Activated naive CD4-positive, alpha-beta T cell treated with anti-CD3 and anti-CD28 coated beads, Interleukin-2, amount 50 U/mL, for 72 hours (primary cell): ENCODE results near the gene MSH3. TPM values are rescaled to one million over a fixed set of nuclear protein-coding genes. Genes with fewer than 3 reads are reported as not detected.

ENCODE experiments used
- ATAC-seq, 2 donors: fragments of 150-1000 bp; cut with Tn5 transposase; 2 replicates each; pipeline ENCODE4 v1.10.0; 2021; ENCODE audit warnings: mild to moderate bottlenecking in 2 of 2, moderate library complexity in 2 of 2
- DNase-seq, 2 donors: peaks; one replicate each; pipeline ENCODE4 v3.0.0; 2021 to 2022; ENCODE audit warnings: low spot score in 2 of 2
- H3K27ac Mint-ChIP-seq, 2 donors: one replicate each; pipeline ENCODE4 v1.8.0; 2022; ENCODE audit warnings: mild to moderate bottlenecking in 2 of 2, mixed read lengths in 2 of 2
- H3K36me3 Mint-ChIP-seq, 2 donors: one replicate each; pipeline ENCODE4 v1.8.0; 2022; ENCODE audit warnings: mixed read lengths in 2 of 2
- H3K9me3 Mint-ChIP-seq, 2 donors: one replicate each; pipeline ENCODE4 v1.8.0; 2022; ENCODE audit warnings: mixed read lengths in 2 of 2
- total RNA-seq, 2 donors: library from RNA; stranded (reverse); gene quantifications; one replicate each; pipeline ENCODE4 v1.2.3, GENCODE V29; 2022

Gene MSH3
- total RNA-seq, 2 donors from 2014 or later, result 22.5 to 23.2 TPM

GRCh38 chr5:80754900-80755299, 100.4 kb downstream of the MSH3 start:
- ATAC-seq (peak; percentile 67 to 76), DNase-seq (peak; percentile 54 to 68)
- peak overlapping the region; percentile 91 to 97 for H3K27ac Mint-ChIP-seq
- peaks cover 25 to 49% of the 10 kb centered on the region in 2 donors for H3K36me3 Mint-ChIP-seq
- peaks cover 3 to 4% of the 10 kb centered on the region in 2 donors for H3K9me3 Mint-ChIP-seq

DNA sequence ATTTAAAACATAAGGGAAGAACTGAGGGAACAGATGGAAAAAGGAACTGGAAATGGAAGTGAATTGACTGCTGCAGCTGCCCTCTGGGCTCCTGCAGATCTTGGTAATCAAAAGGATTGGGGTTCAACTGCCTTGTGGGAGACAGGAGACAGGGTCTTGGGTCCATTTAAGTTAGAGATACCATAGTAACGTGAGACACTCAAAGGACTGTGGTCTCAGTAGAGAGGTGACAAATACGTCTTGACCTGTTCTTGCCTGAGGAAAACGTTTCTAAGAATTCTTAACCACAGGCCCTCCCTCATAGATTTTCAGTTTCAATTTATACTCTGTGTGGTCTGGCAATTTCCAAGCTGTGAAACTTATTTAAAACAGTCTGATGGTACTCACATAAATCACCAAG, 101.2 kb downstream of the MSH3 start:
- Mint-ChIP-seq H3K27ac (peak overlapping the region; percentile 91 to 97), H3K36me3 (peaks cover 25 to 48% of the 10 kb centered on the region in 2 donors), H3K9me3 (peaks cover 3 to 4% of the 10 kb centered on the region in 2 donors)
- ATAC-seq (peak; percentile 78 to 88), DNase-seq (peak in 1 of 2 donors; percentile 33)

DNA sequence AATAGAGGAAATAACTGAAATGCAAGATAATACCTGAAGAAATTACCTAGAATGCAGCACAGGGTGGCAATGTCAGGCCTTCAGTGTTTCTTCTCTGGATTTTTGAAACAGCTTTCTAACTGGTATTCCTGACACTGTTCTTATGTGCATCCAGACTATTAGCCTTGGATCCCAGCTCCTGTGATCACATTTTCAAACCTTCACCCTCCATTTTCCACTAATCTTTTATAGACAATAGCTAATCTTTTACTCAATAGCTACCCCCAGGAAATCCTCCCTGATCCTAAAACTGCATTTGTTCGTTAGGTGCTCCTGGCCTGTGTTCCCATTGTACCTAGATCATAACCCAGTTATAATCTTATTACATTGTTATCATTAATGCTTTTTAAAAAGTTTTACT, 101.8 kb downstream of the MSH3 start:
- peaks cover 25 to 48% of the 10 kb centered on the region in 2 donors for H3K36me3 Mint-ChIP-seq
- peak overlapping the region; percentile 91 to 97 for H3K27ac Mint-ChIP-seq
- peaks cover 3 to 4% of the 10 kb centered on the region in 2 donors for H3K9me3 Mint-ChIP-seq
- DNase-seq (no peak), ATAC-seq (no peak)

- H3K27ac Mint-ChIP-seq, result peak overlapping the region in 1 of 2 donors; percentile 31
- peak; percentile 51 to 74 for ATAC-seq
- H3K9me3 Mint-ChIP-seq, result peaks cover 3 to 4% of the 10 kb centered on the region in 2 donors
- no peak for DNase-seq
- H3K36me3 Mint-ChIP-seq, result peaks cover 25 to 40% of the 10 kb centered on the region in 2 donors
These were observed 102.8 kb downstream of the MSH3 start for GRCh38 chr5:80757290-80757689.

GRCh38 chr5:80759866-80760577, 105.6 kb downstream of the MSH3 start:
- peak; percentile 19 to 25 for ATAC-seq
- Mint-ChIP-seq H3K36me3 (peaks cover 17 to 39% of the 10 kb centered on the region in 2 donors), H3K9me3 (peaks cover 3 to 4% of the 10 kb centered on the region in 2 donors), H3K27ac (peak overlapping the region; percentile 75 to 80)
- DNase-seq, result no peak

GRCh38 chr5:80760680-80761079, 106.2 kb downstream of the MSH3 start:
- DNase-seq (no peak), ATAC-seq (no peak)
- H3K27ac Mint-ChIP-seq, result peak overlapping the region; percentile 34 to 80
- H3K36me3 Mint-ChIP-seq, result peaks cover 17 to 39% of the 10 kb centered on the region in 2 donors
- H3K9me3 Mint-ChIP-seq, result peaks cover 3 to 4% of the 10 kb centered on the region in 2 donors

DNA sequence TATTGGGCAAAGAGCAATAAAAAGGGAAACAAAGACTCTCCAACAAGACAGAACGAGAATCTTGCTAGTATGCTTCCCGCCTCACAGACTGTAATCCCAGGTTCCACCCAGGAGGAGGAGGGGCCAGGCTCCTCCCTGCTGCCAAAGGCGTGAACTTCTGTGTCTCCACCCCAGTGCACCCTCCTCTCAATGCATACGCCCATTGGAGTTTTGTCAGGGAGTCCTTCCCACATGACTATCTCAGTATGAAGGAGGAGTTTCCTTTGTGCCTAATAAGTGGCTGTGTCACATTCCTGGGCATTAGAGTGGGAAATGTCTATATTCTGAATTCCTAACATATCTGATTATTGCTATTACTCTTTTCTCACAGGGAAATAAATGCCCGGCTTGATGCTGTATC, 106.7 kb downstream of the MSH3 start:
- peaks cover 3 to 4% of the 10 kb centered on the region in 2 donors for H3K9me3 Mint-ChIP-seq
- DNase-seq (no peak), ATAC-seq (no peak)
- peak overlapping the region in 1 of 2 donors; percentile 5 for H3K27ac Mint-ChIP-seq
- peaks cover 17 to 39% of the 10 kb centered on the region in 2 donors for H3K36me3 Mint-ChIP-seq

DNA sequence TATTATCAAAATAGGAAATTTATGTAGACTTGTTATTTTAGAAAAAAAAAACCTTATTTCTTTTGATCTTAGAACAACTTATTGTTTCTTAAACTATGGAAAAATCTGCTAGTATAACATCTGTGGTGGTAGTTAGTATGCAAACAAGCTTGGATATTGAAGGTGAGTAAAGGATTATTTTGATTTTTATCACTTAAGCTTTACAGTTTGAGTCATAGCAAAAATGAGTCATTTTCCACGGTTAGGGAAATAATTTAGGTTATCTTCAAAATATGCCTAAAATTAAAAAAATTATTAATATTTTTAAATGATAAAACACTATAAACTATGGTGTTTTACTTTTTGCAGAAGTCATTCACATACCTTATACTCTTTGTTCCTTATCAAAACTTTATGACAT, 107.5 kb downstream of the MSH3 start:
- DNase-seq, result no peak
- Mint-ChIP-seq H3K27ac (no peak overlapping the region), H3K36me3 (peaks cover 17 to 39% of the 10 kb centered on the region in 2 donors)

GRCh38 chr5:80762573-80762972, 108.1 kb downstream of the MSH3 start:
- peaks cover 17 to 39% of the 10 kb centered on the region in 2 donors for H3K36me3 Mint-ChIP-seq
- no peak overlapping the region for H3K27ac Mint-ChIP-seq
- H3K9me3 Mint-ChIP-seq, result peaks cover 3 to 4% of the 10 kb centered on the region in 2 donors
- ATAC-seq, result no peak
- no peak for DNase-seq

More for the DNA sequence above, 107.5 kb downstream of the MSH3 start:
- peak in 1 of 2 donors; percentile 35 for ATAC-seq
- peaks cover 3 to 4% of the 10 kb centered on the region in 2 donors for H3K9me3 Mint-ChIP-seq

DNA sequence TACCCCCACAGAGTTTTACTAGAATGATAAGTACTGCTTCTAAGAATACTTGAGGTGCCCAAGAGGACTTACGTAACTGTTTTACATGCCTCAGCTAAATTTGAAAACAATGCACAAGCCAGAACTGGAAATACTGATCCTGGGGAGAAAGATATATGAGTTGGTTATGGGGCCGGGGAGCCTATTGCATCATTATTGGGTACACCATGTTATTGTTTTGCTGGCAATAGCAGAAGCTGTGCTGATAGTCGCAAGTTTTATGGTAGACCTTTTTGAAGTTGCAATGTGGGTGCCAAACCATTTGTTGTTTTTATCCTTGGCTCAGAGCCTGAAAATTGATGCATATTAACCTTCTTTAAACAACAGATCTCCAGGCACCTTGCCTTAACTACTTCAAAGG, 108.8 kb downstream of the MSH3 start:
- H3K9me3 Mint-ChIP-seq, result peaks cover 1% of the 10 kb centered on the region in 2 donors
- ATAC-seq, result no peak
- peaks cover 17 to 33% of the 10 kb centered on the region in 2 donors for H3K36me3 Mint-ChIP-seq

DNA sequence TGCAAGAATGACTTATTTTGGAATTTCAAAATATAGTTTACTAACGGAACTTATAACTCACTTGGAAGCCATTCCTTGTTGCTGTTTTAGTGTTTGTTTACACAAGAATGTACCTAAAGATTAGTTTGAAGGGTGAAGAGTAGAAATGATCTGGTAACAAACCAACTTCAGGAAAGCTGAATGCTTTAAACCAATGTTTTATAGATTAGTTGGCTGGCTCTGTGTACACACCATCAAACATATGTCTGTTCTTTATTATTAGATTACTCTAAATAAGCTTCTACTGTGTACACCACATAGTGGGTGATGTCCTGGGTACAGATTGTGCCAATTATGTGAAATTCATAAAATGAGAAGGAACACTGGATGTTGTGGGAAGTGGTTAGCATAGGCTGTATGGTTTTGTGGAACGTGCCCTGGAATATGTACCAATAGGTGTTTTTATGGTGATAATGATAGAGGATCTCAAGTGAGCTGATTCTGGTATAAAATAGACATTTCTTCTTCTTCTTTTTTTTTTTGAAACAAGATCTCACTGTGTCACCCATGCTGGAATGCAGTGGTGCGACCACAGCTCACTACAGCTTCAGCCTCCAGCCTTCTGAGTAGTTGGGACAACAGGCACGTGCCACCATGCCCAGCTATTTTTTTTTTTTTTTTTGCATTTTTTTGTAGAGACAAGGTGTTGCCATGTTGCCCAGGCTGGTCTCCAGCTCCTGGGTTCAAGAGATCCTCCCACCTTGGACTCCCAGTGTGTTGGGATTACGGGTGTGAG, 109.6 kb downstream of the MSH3 start:
- DNase-seq (no peak), ATAC-seq (no peak)
- H3K27ac Mint-ChIP-seq, result no peak overlapping the region
- H3K9me3 Mint-ChIP-seq, result no peaks in the 10 kb centered on the region
- peaks cover 17 to 30% of the 10 kb centered on the region in 2 donors for H3K36me3 Mint-ChIP-seq

More for the DNA sequence above, 108.8 kb downstream of the MSH3 start:
- DNase-seq, result no peak
- no peak overlapping the region for H3K27ac Mint-ChIP-seq

DNA sequence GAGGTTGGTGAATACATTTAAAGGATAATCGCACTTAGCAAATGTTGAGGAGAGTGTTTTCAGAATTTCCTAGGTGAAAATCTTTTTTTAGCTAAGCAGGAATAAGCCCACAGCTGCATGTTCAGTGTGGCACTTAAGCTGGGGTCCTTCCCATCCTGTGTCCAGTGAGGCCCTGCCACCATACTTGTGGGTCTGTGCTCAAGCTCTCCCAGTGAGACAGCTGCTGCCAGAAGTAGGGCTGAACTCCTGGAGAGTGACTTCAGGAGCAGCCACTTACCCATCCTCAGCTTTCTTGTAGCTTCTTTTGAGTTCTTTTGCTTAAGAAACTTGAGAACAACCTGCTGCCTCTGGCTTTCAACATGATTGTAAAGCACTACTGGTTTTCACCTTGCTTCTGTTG, 110.3 kb downstream of the MSH3 start:
- ATAC-seq, result no peak
- no peak for DNase-seq
- H3K36me3 Mint-ChIP-seq, result peaks cover 10 to 24% of the 10 kb centered on the region in 2 donors
- no peaks in the 10 kb centered on the region for H3K9me3 Mint-ChIP-seq
- H3K27ac Mint-ChIP-seq, result no peak overlapping the region

DNA sequence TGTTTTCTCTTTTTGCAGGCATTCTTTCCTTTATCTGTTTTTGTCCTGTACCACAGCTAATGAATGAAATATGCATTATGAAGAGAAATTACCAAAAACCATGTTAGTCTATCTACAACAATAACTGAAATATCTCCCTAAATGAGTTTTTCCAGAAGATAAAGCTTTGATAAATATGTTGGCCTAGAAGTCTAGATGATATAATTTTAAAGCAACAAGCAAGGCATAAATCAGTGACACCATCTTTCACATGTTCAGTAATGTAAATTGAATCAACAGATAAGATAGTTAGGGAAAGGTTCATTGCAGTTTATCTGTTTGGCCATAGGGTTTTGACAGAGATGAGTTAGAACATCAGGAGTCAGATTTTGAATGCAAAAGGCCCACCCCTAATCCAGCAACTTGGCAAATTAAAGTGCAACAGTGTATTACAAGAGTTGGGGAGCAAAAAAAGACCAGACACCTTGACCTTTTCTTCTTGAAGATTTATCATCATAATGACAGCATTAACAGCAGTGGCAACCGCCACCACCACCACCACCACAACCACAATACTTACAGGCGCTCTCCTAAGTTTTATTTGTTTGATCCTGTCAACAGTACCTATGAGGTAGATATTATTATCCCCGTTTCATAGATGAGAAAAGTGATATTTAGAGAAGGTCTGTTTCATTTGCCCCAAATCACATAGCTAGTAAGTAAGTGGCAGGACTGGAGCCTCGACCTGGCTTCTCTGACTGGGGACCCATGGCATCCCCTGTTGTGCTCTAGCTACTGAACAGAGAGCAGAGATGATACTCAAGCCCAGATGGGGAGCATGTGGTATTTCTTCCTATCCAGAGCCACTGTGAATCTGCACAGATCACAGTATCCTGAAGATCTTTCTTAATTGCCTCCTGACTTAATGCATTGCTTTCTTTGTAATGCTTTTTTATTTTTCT, 123.2 kb downstream of the MSH3 start:
- DNase-seq (no peak), ATAC-seq (peak in 1 of 2 donors; percentile 18)
- Mint-ChIP-seq H3K9me3 (no peaks in the 10 kb centered on the region), H3K27ac (no peak overlapping the region), H3K36me3 (peaks cover 5 to 16% of the 10 kb centered on the region in 2 donors)

GRCh38 chr5:80780024-80780423, 125.6 kb downstream of the MSH3 start:
- no peak for ATAC-seq
- no peak overlapping the region for H3K27ac Mint-ChIP-seq
- peaks cover 5 to 15% of the 10 kb centered on the region in 2 donors for H3K36me3 Mint-ChIP-seq
- H3K9me3 Mint-ChIP-seq, result no peaks in the 10 kb centered on the region
- no peak for DNase-seq

DNA sequence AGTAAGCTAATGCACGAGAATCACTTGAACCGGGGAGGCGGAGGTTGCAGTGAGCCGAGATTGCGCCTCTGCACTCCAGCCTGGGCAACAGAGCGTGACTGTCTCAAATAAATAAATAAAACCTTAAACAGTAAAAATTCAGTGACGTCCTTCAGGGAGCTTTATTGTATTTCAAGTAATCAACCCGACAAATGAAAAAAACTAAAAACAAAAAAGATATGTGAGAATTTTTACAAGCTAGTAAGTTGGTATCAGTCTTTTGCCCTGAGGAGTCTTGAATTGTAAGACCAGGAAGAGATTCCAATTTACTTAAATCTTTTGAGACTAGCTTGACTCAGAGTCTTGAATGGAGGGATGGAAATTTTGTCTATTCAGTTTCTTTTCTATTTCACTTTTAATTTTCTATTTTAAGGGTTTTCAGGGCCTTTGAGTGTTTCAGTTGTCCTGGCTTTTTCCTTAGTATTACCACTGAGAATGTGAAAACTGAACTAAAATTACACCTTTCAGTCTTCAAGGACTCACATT, 126.4 kb downstream of the MSH3 start:
- ATAC-seq (no peak), DNase-seq (no peak)
- H3K27ac Mint-ChIP-seq, result no peak overlapping the region
- H3K36me3 Mint-ChIP-seq, result peaks cover 5 to 15% of the 10 kb centered on the region in 2 donors
- H3K9me3 Mint-ChIP-seq, result no peaks in the 10 kb centered on the region

GRCh38 chr5:80781356-80781755, 126.9 kb downstream of the MSH3 start:
- Mint-ChIP-seq H3K36me3 (peaks cover 5 to 15% of the 10 kb centered on the region in 2 donors), H3K9me3 (no peaks in the 10 kb centered on the region), H3K27ac (no peak overlapping the region)
- no peak for DNase-seq
- peak; percentile 61 to 73 for ATAC-seq
